GM23338 (cell line): ENCODE data around the gene PLCG2. TPM values are rescaled to one million over a fixed set of nuclear protein-coding genes. Genes with fewer than 3 reads are reported as not detected.

Source experiments
- ATAC-seq: fragments of 200-7000 bp; cut with Tn5 transposase; 3 replicates; pipeline ENCODE4 v1.9.1; 2020
- DNase-seq: peaks from one replicate; pipeline ENCODE4 v3.0.0-alpha.2; 2015; ENCODE audit warnings: low spot score
- H2AFZ ChIP-seq: fragments of 200-600 bp; sonication (generic); 2 replicates; pipeline ENCODE4 v1.8.0; 2016; ENCODE audit warnings: antibody characterized with exemption, mild to moderate bottlenecking, moderate library complexity
- H3F3A ChIP-seq: fragments of 200-600 bp; sonication (generic); replicated peaks from 2 replicates; pipeline ENCODE4 v1.8.0; 2017; ENCODE audit warnings: antibody characterized with exemption, mixed run types, low read depth
- H3K27ac ChIP-seq: fragments of 200-600 bp; sonication (generic); 2 replicates; pipeline ENCODE4 v1.6.1; 2016; ENCODE audit warnings: low read depth
- H3K27me3 ChIP-seq: fragments of 200-600 bp; sonication (generic); 2 replicates; pipeline ENCODE4 v1.8.0; 2016; ENCODE audit warnings: mild to moderate bottlenecking, mixed run types, moderate library complexity; ENCODE audit not compliant: insufficient read depth
- H3K36me3 ChIP-seq: fragments of 200-600 bp; sonication (generic); 2 replicates; pipeline ENCODE4 v1.8.0; 2016; ENCODE audit warnings: mild to moderate bottlenecking; ENCODE audit not compliant: insufficient read depth
- H3K4me1 ChIP-seq: fragments of 200-600 bp; sonication (generic); 2 replicates; pipeline ENCODE4 v1.8.0; 2016; ENCODE audit warnings: mild to moderate bottlenecking, moderate library complexity; ENCODE audit not compliant: insufficient read depth
- H3K4me2 ChIP-seq: fragments of 200-600 bp; sonication (generic); 2 replicates; pipeline ENCODE4 v1.7.1; 2017; ENCODE audit warnings: mixed run types
- H3K4me3 ChIP-seq: fragments of 200-600 bp; sonication (generic); 2 replicates; pipeline ENCODE4 v1.6.1; 2016; ENCODE audit warnings: mixed run types
- H3K79me2 ChIP-seq: fragments of 200-600 bp; sonication (generic); replicated peaks from 2 replicates; pipeline ENCODE4 v1.8.0; 2017; ENCODE audit warnings: mild to moderate bottlenecking; ENCODE audit not compliant: insufficient read depth
- H3K9me2 ChIP-seq: fragments of 200-600 bp; sonication (generic); 2 replicates; pipeline ENCODE4 v1.8.0; 2017; ENCODE audit not compliant: insufficient read depth
- H4K20me1 ChIP-seq: fragments of 200-600 bp; sonication (generic); replicated peaks from 2 replicates; pipeline ENCODE4 v1.8.0; 2017; ENCODE audit warnings: mild to moderate bottlenecking; ENCODE audit not compliant: insufficient read depth
- H3K27ac Mint-ChIP-seq: 2 replicates; pipeline ENCODE4 v1.8.0; 2020; ENCODE audit warnings: inconsistent platforms, mild to moderate bottlenecking, moderate library complexity, mixed read lengths
- H3K27me3 Mint-ChIP-seq: 3 replicates; pipeline ENCODE4 v1.8.0; 2022; ENCODE audit warnings: low read depth, mild to moderate bottlenecking, moderate library complexity, mixed read lengths, inconsistent platforms; ENCODE audit not compliant: insufficient read depth, poor library complexity
- H3K36me3 Mint-ChIP-seq: 3 replicates; pipeline ENCODE4 v1.8.0; 2021; ENCODE audit warnings: low read depth, mild to moderate bottlenecking, inconsistent platforms, moderate library complexity, mixed read lengths
- H3K4me1 Mint-ChIP-seq: 3 replicates; pipeline ENCODE4 v1.8.0; 2020; ENCODE audit warnings: mild to moderate bottlenecking, inconsistent platforms, mixed read lengths
- H3K4me3 Mint-ChIP-seq: 3 replicates; pipeline ENCODE4 v1.8.0; 2021; ENCODE audit warnings: moderate library complexity, mild to moderate bottlenecking, inconsistent platforms, mixed read lengths
- H3K9me3 Mint-ChIP-seq: 3 replicates; pipeline ENCODE4 v1.8.0; 2020; ENCODE audit warnings: moderate library complexity, mild to moderate bottlenecking, inconsistent platforms, mixed read lengths
- EZH2 ChIP-seq: fragments of 200-600 bp; sonication (generic); IDR thresholded peaks from one replicate; pipeline ENCODE4 v1.8.0; 2017; ENCODE audit warnings: antibody characterized with exemption, mild to moderate bottlenecking, low read depth; ENCODE audit not compliant: unreplicated experiment
- JUNB ChIP-seq: IDR thresholded peaks from one replicate; pipeline ENCODE4 v1.6.1; 2016; ENCODE audit warnings: antibody characterized with exemption; ENCODE audit not compliant: unreplicated experiment
- NANOG ChIP-seq: IDR thresholded peaks from 2 replicates; pipeline ENCODE4 v1.6.1; 2016; ENCODE audit warnings: antibody characterized with exemption, borderline replicate concordance
- POLR2AphosphoS5 ChIP-seq: IDR thresholded peaks from 2 replicates; pipeline ENCODE4 v1.6.1; 2016; ENCODE audit warnings: antibody characterized with exemption, low read depth
- ZNF331 ChIP-seq: fragments of 250-450 bp; sonication (Bioruptor Pico); IDR thresholded peaks from 2 replicates; pipeline ENCODE4 v1.5.0; 2020; ENCODE audit warnings: low read depth, mild to moderate bottlenecking, moderate library complexity
- polyA plus RNA-seq: library from polyadenylated mRNA; unstranded; fragments of >200 nt; fragmentation: Nextera tagmentation; extraction: Ambion mirVana; gene quantifications from 2 replicates; pipeline ENCODE4 v1.2.1, GENCODE V29; 2016
- total RNA-seq: library from RNA; depleted of rRNA; stranded (reverse); fragments of >200 nt; shearing (Covaris generic); gene quantifications from 2 replicates; pipeline ENCODE4 v1.2.3, GENCODE V29; 2014
- TF ChIP-seq, protein P1 (sequence below): fragments of 250-450 bp; sonication (Bioruptor Pico); IDR thresholded peaks from 2 replicates; pipeline ENCODE4 v1.5.0; 2020; ENCODE audit warnings: mild to moderate bottlenecking, moderate library complexity
- TF ChIP-seq, protein P2 (sequence below): IDR thresholded peaks from one replicate; pipeline ENCODE4 v1.6.1; 2018; ENCODE audit warnings: antibody characterized with exemption; ENCODE audit not compliant: unreplicated experiment
- TF ChIP-seq, protein P3 (sequence below): IDR thresholded peaks from 2 replicates; pipeline ENCODE4 v1.6.1; 2016; ENCODE audit warnings: antibody characterized with exemption

The PLCG2 gene
- total and polyA plus RNA-seq, 2 experiments from 2014 or later, result 2.4 to 5.9 TPM

DNA sequence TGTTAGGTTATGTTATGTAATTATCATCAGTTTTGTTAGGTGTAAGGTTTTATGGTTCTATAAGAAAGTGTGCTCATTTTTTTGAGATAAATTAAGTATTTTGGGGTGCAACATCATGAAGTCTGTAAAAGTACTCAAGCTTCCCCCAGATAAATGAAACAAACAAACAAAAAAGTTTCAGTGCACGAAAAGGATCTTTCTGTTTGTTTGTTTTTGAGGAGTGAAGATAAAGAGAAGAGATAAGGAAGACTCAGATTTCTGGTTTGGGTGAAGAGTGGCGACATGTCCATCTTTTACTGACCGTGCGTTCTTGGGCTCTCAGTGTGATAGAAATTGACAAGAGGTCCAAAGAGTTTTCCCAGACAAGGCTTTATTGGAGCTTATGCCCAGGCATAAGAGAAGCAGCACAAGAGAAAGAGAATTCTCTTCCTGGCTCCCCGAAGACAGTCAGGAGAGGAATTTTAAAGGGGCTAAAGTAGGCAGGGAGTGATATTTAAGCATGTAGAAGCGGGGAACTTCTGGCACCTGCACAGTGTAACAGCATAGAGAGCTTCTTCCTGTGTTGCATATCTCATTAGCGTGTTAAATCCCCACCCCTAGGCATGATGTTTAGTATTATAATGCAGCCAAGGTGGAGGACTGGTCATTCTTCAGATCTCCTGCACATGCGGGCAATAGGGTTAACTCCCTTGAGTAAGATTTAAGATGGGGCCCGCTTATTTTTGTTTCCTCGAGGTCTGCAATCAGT lies 71.3 kb downstream of the PLCG2 start:
- Histone ChIP-seq H3K9me2 (no peaks in the 10 kb centered on the region), H3K4me2 (no peak overlapping the region), H3K36me3 (no peaks in the 10 kb centered on the region), H2AFZ (no peak overlapping the region), H3K79me2 (no peaks in the 10 kb centered on the region), H3K27ac (no peak overlapping the region), H3F3A (no peaks in the 10 kb centered on the region), H3K4me3 (no peak overlapping the region), H4K20me1 (no peaks in the 10 kb centered on the region), H3K27me3 (no peaks in the 10 kb centered on the region), H3K4me1 (no peaks in the 10 kb centered on the region)
- H3K4me3 Mint-ChIP-seq, result no peak overlapping the region
- H3K9me3 Mint-ChIP-seq, result no peaks in the 10 kb centered on the region
- no peaks in the 10 kb centered on the region for H3K27me3 Mint-ChIP-seq
- no peak for TF ChIP-seq EZH2
- no peak for TF ChIP-seq POLR2AphosphoS5
- TF ChIP-seq, protein P1, sequence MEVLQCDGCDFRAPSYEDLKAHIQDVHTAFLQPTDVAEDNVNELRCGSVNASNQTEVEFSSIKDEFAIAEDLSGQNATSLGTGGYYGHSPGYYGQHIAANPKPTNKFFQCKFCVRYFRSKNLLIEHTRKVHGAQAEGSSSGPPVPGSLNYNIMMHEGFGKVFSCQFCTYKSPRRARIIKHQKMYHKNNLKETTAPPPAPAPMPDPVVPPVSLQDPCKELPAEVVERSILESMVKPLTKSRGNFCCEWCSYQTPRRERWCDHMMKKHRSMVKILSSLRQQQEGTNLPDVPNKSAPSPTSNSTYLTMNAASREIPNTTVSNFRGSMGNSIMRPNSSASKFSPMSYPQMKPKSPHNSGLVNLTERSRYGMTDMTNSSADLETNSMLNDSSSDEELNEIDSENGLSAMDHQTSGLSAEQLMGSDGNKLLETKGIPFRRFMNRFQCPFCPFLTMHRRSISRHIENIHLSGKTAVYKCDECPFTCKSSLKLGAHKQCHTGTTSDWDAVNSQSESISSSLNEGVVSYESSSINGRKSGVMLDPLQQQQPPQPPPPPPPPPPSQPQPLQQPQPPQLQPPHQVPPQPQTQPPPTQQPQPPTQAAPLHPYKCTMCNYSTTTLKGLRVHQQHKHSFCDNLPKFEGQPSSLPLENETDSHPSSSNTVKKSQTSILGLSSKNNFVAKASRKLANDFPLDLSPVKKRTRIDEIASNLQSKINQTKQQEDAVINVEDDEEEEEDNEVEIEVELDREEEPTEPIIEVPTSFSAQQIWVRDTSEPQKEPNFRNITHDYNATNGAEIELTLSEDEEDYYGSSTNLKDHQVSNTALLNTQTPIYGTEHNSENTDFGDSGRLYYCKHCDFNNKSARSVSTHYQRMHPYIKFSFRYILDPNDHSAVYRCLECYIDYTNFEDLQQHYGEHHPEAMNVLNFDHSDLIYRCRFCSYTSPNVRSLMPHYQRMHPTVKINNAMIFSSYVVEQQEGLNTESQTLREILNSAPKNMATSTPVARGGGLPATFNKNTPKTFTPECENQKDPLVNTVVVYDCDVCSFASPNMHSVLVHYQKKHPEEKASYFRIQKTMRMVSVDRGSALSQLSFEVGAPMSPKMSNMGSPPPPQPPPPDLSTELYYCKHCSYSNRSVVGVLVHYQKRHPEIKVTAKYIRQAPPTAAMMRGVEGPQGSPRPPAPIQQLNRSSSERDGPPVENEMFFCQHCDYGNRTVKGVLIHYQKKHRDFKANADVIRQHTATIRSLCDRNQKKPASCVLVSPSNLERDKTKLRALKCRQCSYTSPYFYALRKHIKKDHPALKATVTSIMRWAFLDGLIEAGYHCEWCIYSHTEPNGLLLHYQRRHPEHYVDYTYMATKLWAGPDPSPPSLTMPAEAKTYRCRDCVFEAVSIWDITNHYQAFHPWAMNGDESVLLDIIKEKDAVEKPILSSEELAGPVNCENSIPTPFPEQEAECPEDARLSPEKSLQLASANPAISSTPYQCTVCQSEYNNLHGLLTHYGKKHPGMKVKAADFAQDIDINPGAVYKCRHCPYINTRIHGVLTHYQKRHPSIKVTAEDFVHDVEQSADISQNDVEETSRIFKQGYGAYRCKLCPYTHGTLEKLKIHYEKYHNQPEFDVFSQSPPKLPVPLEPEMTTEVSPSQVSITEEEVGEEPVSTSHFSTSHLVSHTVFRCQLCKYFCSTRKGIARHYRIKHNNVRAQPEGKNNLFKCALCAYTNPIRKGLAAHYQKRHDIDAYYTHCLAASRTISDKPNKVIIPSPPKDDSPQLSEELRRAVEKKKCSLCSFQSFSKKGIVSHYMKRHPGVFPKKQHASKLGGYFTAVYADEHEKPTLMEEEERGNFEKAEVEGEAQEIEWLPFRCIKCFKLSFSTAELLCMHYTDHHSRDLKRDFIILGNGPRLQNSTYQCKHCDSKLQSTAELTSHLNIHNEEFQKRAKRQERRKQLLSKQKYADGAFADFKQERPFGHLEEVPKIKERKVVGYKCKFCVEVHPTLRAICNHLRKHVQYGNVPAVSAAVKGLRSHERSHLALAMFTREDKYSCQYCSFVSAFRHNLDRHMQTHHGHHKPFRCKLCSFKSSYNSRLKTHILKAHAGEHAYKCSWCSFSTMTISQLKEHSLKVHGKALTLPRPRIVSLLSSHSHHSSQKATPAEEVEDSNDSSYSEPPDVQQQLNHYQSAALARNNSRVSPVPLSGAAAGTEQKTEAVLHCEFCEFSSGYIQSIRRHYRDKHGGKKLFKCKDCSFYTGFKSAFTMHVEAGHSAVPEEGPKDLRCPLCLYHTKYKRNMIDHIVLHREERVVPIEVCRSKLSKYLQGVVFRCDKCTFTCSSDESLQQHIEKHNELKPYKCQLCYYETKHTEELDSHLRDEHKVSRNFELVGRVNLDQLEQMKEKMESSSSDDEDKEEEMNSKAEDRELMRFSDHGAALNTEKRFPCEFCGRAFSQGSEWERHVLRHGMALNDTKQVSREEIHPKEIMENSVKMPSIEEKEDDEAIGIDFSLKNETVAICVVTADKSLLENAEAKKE (CRISPR knock-in tag), result no peak
- no peak for TF ChIP-seq JUNB
- TF ChIP-seq, protein P2, sequence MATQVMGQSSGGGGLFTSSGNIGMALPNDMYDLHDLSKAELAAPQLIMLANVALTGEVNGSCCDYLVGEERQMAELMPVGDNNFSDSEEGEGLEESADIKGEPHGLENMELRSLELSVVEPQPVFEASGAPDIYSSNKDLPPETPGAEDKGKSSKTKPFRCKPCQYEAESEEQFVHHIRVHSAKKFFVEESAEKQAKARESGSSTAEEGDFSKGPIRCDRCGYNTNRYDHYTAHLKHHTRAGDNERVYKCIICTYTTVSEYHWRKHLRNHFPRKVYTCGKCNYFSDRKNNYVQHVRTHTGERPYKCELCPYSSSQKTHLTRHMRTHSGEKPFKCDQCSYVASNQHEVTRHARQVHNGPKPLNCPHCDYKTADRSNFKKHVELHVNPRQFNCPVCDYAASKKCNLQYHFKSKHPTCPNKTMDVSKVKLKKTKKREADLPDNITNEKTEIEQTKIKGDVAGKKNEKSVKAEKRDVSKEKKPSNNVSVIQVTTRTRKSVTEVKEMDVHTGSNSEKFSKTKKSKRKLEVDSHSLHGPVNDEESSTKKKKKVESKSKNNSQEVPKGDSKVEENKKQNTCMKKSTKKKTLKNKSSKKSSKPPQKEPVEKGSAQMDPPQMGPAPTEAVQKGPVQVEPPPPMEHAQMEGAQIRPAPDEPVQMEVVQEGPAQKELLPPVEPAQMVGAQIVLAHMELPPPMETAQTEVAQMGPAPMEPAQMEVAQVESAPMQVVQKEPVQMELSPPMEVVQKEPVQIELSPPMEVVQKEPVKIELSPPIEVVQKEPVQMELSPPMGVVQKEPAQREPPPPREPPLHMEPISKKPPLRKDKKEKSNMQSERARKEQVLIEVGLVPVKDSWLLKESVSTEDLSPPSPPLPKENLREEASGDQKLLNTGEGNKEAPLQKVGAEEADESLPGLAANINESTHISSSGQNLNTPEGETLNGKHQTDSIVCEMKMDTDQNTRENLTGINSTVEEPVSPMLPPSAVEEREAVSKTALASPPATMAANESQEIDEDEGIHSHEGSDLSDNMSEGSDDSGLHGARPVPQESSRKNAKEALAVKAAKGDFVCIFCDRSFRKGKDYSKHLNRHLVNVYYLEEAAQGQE, result no peak
- TF ChIP-seq NANOG, result no peak
- TF ChIP-seq, protein P3, sequence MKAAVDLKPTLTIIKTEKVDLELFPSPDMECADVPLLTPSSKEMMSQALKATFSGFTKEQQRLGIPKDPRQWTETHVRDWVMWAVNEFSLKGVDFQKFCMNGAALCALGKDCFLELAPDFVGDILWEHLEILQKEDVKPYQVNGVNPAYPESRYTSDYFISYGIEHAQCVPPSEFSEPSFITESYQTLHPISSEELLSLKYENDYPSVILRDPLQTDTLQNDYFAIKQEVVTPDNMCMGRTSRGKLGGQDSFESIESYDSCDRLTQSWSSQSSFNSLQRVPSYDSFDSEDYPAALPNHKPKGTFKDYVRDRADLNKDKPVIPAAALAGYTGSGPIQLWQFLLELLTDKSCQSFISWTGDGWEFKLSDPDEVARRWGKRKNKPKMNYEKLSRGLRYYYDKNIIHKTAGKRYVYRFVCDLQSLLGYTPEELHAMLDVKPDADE, result no peak
- TF ChIP-seq ZNF331 (CRISPR knock-in tag), result no peak
- no peak for DNase-seq
- H3K36me3 Mint-ChIP-seq, result no peaks in the 10 kb centered on the region
- no peak for ATAC-seq
- peaks cover 6% of the 10 kb centered on the region; the same call in 2 of the 3 replicates for H3K4me1 Mint-ChIP-seq
- H3K27ac Mint-ChIP-seq, result no peak overlapping the region
